Spleen (tissue), 11 donors: ENCODE data around the gene CLOCK. TPM values are rescaled to one million over a fixed set of nuclear protein-coding genes. Genes with fewer than 3 reads are reported as not detected.

ENCODE experiments used
- DNase-seq: peaks from one replicate; pipeline ENCODE4 v3.0.0-alpha.2; 2020
- H3K27ac ChIP-seq, 8 donors: fragments of 200-600 bp; sonication (generic) in 7 of 8; 1 replicate in 4 of 8; 2 replicates in 4 of 8; pipeline versions ENCODE4 v1.5.0 to v1.8.0; 2016 to 2021; ENCODE audit warnings: inconsistent platforms in 4 of 8, mild to moderate bottlenecking in 4 of 8, moderate library complexity in 1 of 8
- H3K27me3 ChIP-seq, 7 donors: fragments of 200-600 bp; sonication (generic) in 6 of 7; replicated peaks in 1 of 7; 1 replicate in 4 of 7; 2 replicates in 3 of 7; pipeline versions ENCODE4 v1.5.0 to v1.8.0; 2016 to 2021; ENCODE audit warnings: inconsistent platforms in 3 of 7, mild to moderate bottlenecking in 1 of 7
- H3K36me3 ChIP-seq, 6 donors: fragments of 200-600 bp; sonication (generic) in 5 of 6; 1 replicate in 4 of 6; 2 replicates in 2 of 6; pipeline versions ENCODE4 v1.5.0 to v1.8.0; 2016 to 2021; ENCODE audit warnings: inconsistent platforms in 2 of 6
- H3K4me1 ChIP-seq, 6 donors: fragments of 200-600 bp; sonication (generic) in 5 of 6; 1 replicate in 3 of 6; 2 replicates in 3 of 6; pipeline versions ENCODE4 v1.5.0 to v1.8.0; 2016 to 2021; ENCODE audit warnings: inconsistent platforms in 3 of 6
- H3K4me3 ChIP-seq, 8 donors: fragments of 200-600 bp; sonication (generic) in 7 of 8; 1 replicate in 4 of 8; 2 replicates in 4 of 8; pipeline versions ENCODE4 v1.5.0 to v1.8.0; 2016 to 2021; ENCODE audit warnings: inconsistent platforms in 4 of 8, mild to moderate bottlenecking in 4 of 8, moderate library complexity in 2 of 8
- H3K9me3 ChIP-seq, 8 donors: fragments of 200-600 bp; sonication (generic) in 7 of 8; 1 replicate in 4 of 8; 2 replicates in 4 of 8; pipeline versions ENCODE4 v1.5.0 to v1.8.0; 2016 to 2021; ENCODE audit warnings: inconsistent platforms in 4 of 8
- POLR2A ChIP-seq, 3 donors: fragments of 450-650 bp; IDR thresholded peaks; one replicate each; pipeline ENCODE4 v1.5.1; 2017; ENCODE audit warnings: antibody characterized with exemption in 3 of 3, mild to moderate bottlenecking in 1 of 3
- POLR2AphosphoS5 ChIP-seq, 3 donors: sonication (generic); formaldehyde crosslinking; IDR thresholded peaks; one replicate each; pipeline ENCODE4 v1.5.1; 2017; ENCODE audit warnings: antibody characterized with exemption in 3 of 3
- WGBS, 5 donors: extraction: QIAGEN DNeasy Blood & Tissue Kit in 3 of 5; methylation state at CpG; one replicate each; pipeline versions ENCODE4 v1.1.5 to v1.1.7; 2013 to 2018; 5-methylcytosine and 5-hydroxymethylcytosine counted together
- intact Hi-C: fragments of 100-400 bp; cut with DNase I; formaldehyde crosslinking; loops from one replicate; pipeline ENCODE4 v1.15.0; 2023; ENCODE audit warnings: low total_unique reads
- polyA plus RNA-seq, 3 donors: library from polyadenylated mRNA; stranded (reverse); fragments of 200-250 nt; gene quantifications; one replicate each; pipeline ENCODE4 v1.2.1, GENCODE V29; 2013
- total RNA-seq, 7 donors: library from RNA; depleted of rRNA in 3 of 7; stranded (reverse); fragments of >200 nt in 3 of 7; fragmentation: NEBNext Ultra II Directional in 4 of 7; extraction: Animal tissue kit (Norgen Biotek cat#: 25700) in 4 of 7; gene quantifications; one replicate each; pipeline versions ENCODE4 v1.1.0 to v1.2.1, GENCODE V29; 2016 to 2021
- TF ChIP-seq, protein P1 (sequence below), 11 experiments: fragments of 200-600 bp in 7 of 11; fragments of 450-650 bp in 4 of 11; sonication (generic) in 4 of 11; IDR thresholded peaks in 8 of 11; conservative IDR thresholded peaks in 3 of 11; 1 replicate in 7 of 11; 2 replicates in 4 of 11; pipeline versions ENCODE4 v1.4.0 to v1.8.0; 2016 to 2021; ENCODE audit warnings: antibody characterized with exemption in 11 of 11, inconsistent platforms in 4 of 11, mild to moderate bottlenecking in 1 of 11
- donor health status: healthy with polysubstance abuse.
- donor health status: DM: no; HTN: no; CAD: no; lungs with moderate emphysema.
- donor health status: DM: no; HTN: no; CAD: no.
- donor health status: Bipolar disorder and iron deficiency.
- donor health status: healthy.
- donor health status: DM: no; HTN: no; CAD: no.
- donor health status: DM: yes; HTN: yes; CAD: no.

CLOCK gene
- total and polyA plus RNA-seq, 10 donors, result 1.9 to 29.4 (median 18.1) TPM

DNA sequence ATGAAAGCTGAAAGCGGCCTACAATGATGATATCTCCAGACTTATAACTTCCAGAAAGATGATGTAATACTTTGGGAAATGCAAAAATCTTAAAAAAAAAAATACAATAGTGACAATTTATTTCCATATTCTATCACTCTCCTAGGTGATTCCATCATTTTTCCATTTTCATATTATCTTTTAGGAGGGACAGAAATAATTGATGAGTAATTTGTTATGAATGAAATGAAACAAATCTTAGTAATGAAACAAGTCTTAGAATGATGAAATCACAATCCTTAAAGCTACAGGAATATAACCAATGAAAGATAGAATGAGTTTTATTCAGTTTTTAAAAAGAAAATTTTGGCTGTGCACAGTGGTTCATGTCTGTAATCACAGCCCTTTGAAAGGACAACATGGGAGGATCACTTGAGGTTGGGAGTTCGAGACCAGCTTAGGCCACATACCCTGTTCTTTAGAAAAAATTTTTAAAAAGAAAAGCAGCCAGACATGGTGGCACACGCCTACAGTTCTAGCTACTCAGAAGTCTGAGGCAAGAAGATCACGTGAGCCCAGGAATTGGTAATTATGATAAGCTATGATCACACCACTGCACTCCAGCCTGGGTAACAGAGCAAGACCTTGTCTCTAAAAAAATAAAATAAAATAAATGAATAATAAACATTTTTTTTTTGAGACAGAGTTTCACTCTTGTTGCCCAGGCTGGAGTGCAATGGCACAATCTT is 21.7 kb downstream of the CLOCK start:
- no peak for DNase-seq
- intact Hi-C loops, result no loop called here
- 84 to 97% (median 94%) methylated on average over 4 of the region's 4 CpGs for WGBS, 5 donors
- peaks cover 0 to 7% (median 4%) of the 10 kb centered on the region in 8 donors for H3K9me3 ChIP-seq
- no peaks in the 10 kb centered on the region for H3K4me1 ChIP-seq
- no peak overlapping the region for H3K4me3 ChIP-seq
- TF ChIP-seq, protein P1, sequence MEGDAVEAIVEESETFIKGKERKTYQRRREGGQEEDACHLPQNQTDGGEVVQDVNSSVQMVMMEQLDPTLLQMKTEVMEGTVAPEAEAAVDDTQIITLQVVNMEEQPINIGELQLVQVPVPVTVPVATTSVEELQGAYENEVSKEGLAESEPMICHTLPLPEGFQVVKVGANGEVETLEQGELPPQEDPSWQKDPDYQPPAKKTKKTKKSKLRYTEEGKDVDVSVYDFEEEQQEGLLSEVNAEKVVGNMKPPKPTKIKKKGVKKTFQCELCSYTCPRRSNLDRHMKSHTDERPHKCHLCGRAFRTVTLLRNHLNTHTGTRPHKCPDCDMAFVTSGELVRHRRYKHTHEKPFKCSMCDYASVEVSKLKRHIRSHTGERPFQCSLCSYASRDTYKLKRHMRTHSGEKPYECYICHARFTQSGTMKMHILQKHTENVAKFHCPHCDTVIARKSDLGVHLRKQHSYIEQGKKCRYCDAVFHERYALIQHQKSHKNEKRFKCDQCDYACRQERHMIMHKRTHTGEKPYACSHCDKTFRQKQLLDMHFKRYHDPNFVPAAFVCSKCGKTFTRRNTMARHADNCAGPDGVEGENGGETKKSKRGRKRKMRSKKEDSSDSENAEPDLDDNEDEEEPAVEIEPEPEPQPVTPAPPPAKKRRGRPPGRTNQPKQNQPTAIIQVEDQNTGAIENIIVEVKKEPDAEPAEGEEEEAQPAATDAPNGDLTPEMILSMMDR (IDR thresholded peaks at IDR 0.05 in 8 of 11, conservative IDR thresholded peaks at IDR 0.05 in 3 of 11), result no peak
- no peak for TF ChIP-seq POLR2AphosphoS5 (IDR thresholded peaks at IDR 0.05)
- TF ChIP-seq POLR2A (IDR thresholded peaks at IDR 0.05), result no peak
- H3K27ac ChIP-seq, result no peak overlapping the region
- H3K36me3 ChIP-seq, result no peaks in the 10 kb centered on the region
- no peaks in the 10 kb centered on the region for H3K27me3 ChIP-seq

DNA sequence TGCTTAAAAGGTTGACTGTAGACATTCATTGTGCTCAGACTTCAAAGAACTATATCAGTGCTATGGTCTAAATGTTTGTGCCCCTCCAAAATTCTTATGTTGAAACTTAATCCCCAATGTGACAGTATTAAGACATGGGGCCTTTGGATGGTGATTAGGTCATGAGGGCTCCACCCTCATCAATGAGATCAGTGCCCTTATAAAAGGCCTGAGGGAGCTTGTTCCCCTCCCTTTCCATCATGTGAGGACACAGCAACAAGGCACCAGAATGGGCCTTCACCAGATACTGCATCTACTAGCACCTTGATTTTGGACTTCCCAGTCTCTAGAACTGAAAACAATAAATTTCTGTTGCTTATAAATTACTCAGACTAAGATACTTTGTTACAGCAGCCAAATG is 28.3 kb downstream of the CLOCK start:
- H3K9me3 ChIP-seq, result peaks cover 0 to 8% (median 0%) of the 10 kb centered on the region in 8 donors
- no peak for TF ChIP-seq POLR2AphosphoS5 (IDR thresholded peaks at IDR 0.05)
- TF ChIP-seq, protein P1 (IDR thresholded peaks at IDR 0.05 in 8 of 11, conservative IDR thresholded peaks at IDR 0.05 in 3 of 11), result no peak
- no peak for TF ChIP-seq POLR2A (IDR thresholded peaks at IDR 0.05)
- no peaks in the 10 kb centered on the region for H3K4me1 ChIP-seq
- no peaks in the 10 kb centered on the region for H3K36me3 ChIP-seq
- H3K4me3 ChIP-seq, result no peak overlapping the region
- intact Hi-C loops, result no loop called here
- no peak overlapping the region for H3K27ac ChIP-seq
- no peaks in the 10 kb centered on the region for H3K27me3 ChIP-seq
- no peak for DNase-seq

- intact Hi-C loops, result no loop called here
- Histone ChIP-seq H3K36me3 (no peaks in the 10 kb centered on the region), H3K27ac (no peak overlapping the region), H3K4me1 (no peaks in the 10 kb centered on the region), H3K9me3 (peaks cover 0 to 8% (median 0%) of the 10 kb centered on the region in 8 donors), H3K27me3 (no peaks in the 10 kb centered on the region), H3K4me3 (no peak overlapping the region)
- no peak for TF ChIP-seq POLR2A (IDR thresholded peaks at IDR 0.05)
- no peak for TF ChIP-seq POLR2AphosphoS5 (IDR thresholded peaks at IDR 0.05)
- TF ChIP-seq, protein P1 (IDR thresholded peaks at IDR 0.05 in 8 of 11, conservative IDR thresholded peaks at IDR 0.05 in 3 of 11), result no peak
- 63 to 81% (median 74%) methylated on average over 2 of the region's 2 CpGs for WGBS, 5 donors
- no peak for DNase-seq
These were observed 29.0 kb downstream of the CLOCK start for GRCh38 chr4:55517526-55518229.

GRCh38 chr4:55512922-55513571 is 33.7 kb downstream of the CLOCK start:
- no peak overlapping the region for H3K4me3 ChIP-seq
- TF ChIP-seq POLR2AphosphoS5 (IDR thresholded peaks at IDR 0.05) (no peak), POLR2A (IDR thresholded peaks at IDR 0.05) (no peak)
- TF ChIP-seq, protein P1 (IDR thresholded peaks at IDR 0.05 in 8 of 11, conservative IDR thresholded peaks at IDR 0.05 in 3 of 11), result no peak
- no peak for DNase-seq
- intact Hi-C loops, result no loop called here
- no peaks in the 10 kb centered on the region for H3K27me3 ChIP-seq
- H3K9me3 ChIP-seq, result peaks cover 0 to 5% (median 0%) of the 10 kb centered on the region in 8 donors
- H3K4me1 ChIP-seq, result peaks cover 0 to 5% (median 1%) of the 10 kb centered on the region in 6 donors
- WGBS, 5 donors, result 97 to 100% (median 98%) methylated on average over 1 of the region's 1 CpG
- H3K36me3 ChIP-seq, result peaks cover 0 to 13% (median 0%) of the 10 kb centered on the region in 6 donors
- H3K27ac ChIP-seq, result no peak overlapping the region
